ENCODE measurements around the gene TBC1D12.

DNA sequence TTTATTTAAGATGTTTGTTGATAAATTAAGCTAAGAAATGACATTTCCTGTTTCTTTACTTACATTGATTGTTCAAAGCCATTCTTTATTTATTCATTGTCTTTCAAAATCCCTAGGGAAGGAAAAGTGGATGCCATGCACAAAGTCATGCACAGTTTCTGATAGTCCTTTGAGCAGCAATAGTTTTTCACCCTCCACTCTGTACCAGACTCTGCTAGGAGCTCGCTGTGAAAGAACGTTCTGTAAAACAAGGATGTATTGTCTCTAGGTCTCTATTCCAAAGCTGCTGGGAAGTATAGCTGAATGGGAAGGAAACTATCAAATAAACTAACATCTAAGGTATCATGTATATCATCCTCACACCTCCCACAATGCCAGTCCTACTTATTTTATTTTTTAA is 31.8 kb upstream of the TBC1D12 start:
- TF ChIP-seq CTCF (conservative IDR thresholded peaks at IDR 0.05; ENCODE audit: low read depth, low read length) (no peak), EZH2 (IDR thresholded peaks at IDR 0.05; ENCODE audit: borderline replicate concordance, low read depth, low read length, poor library complexity, severe bottlenecking) (no peak)

All from A673 (cell line).